K562 (cell line): ENCODE measurements around the gene COL4A4.

Experiments
- ATF6 ChIP-seq: sonication (generic); formaldehyde crosslinking; IDR thresholded peaks from 2 replicates; pipeline ENCODE4 v1.4.0; 2020; ENCODE audit warnings: mild to moderate bottlenecking, missing genetic modification reagents
- CTCF ChIP-seq, 3 experiments: IDR thresholded peaks in 2 of 3; conservative IDR thresholded peaks in 1 of 3; 2 replicates each; pipeline ENCODE4 v1.5.1; 2011 to 2012; ENCODE audit warnings: low read length in 3 of 3, mild to moderate bottlenecking in 3 of 3, control low read depth in 2 of 3, improper control_type of control experiment in 1 of 3, inconsistent platforms in 1 of 3, low read depth in 1 of 3, mixed read lengths in 1 of 3, moderate library complexity in 1 of 3; ENCODE audit not compliant: insufficient read depth in 2 of 3
- HOXB6 ChIP-seq: fragments of 250-450 bp; sonication (Bioruptor Pico); IDR thresholded peaks from 2 replicates; pipeline ENCODE4 v1.5.1; 2022; ENCODE audit warnings: mild to moderate bottlenecking, borderline replicate concordance
- JUND ChIP-seq, 2 experiments: IDR thresholded peaks; 2 replicates in 1 of 2; 3 replicates in 1 of 2; pipeline ENCODE4 v1.6.1; 2011; ENCODE audit warnings: borderline replicate concordance in 2 of 2, low read depth in 2 of 2, low read length in 2 of 2, improper control_type of control experiment in 1 of 2, missing biosample characterization in 1 of 2, missing genetic modification characterization in 1 of 2, missing genetic modification reagents in 1 of 2
- SMARCA5 ChIP-seq: fragments of 450-650 bp; IDR thresholded peaks from 2 replicates; pipeline ENCODE4 v1.6.1; 2016

GRCh38 chr2:227183657-227184367 is 19.8 kb upstream of the COL4A4 start:
- no peak for TF ChIP-seq JUND (IDR thresholded peaks at IDR 0.05; ENCODE audit: borderline replicate concordance, low read depth, low read length)
- TF ChIP-seq JUND (tag; IDR thresholded peaks at IDR 0.05; ENCODE audit: borderline replicate concordance, low read depth, low read length) = no peak
- no peak for TF ChIP-seq ATF6 (CRISPR knock-in tag)
- no peak for TF ChIP-seq CTCF (IDR thresholded peaks at IDR 0.05 in 2 of 3, conservative IDR thresholded peaks at IDR 0.05 in 1 of 3; ENCODE audit: insufficient read depth in 2 of 3, low read depth in 1 of 3, low read length in 3 of 3)
- no peak for TF ChIP-seq HOXB6 (CRISPR knock-in tag)
- no peak for TF ChIP-seq SMARCA5
